SU-DHL-6 (cell line): Measurements from ENCODE around the gene ABCD1.
"Not testable (repeated sequence)": the region's sequence is repeated elsewhere in the genome, so short reads cannot be mapped to it uniquely, and the experiment has no call there.

Source experiments
- H2AFZ ChIP-seq: fragments of 200-600 bp; sonication (generic); 2 replicates; pipeline ENCODE4 v1.6.1; 2014; ENCODE audit warnings: low read depth, mild to moderate bottlenecking, moderate library complexity, mixed read lengths, antibody characterized with exemption, low read length; ENCODE audit not compliant: severe bottlenecking
- H3F3A ChIP-seq: fragments of 200-600 bp; shearing (Covaris generic); 2 replicates; pipeline ENCODE4 v1.6.0; 2016; ENCODE audit warnings: antibody characterized with exemption, mild to moderate bottlenecking; ENCODE audit not compliant: insufficient read depth
- H3K27ac ChIP-seq: fragments of 200-600 bp; sonication (generic); 2 replicates; pipeline ENCODE4 v1.5.1; 2016; ENCODE audit warnings: low read depth, mild to moderate bottlenecking, low read length, moderate library complexity, mixed read lengths
- H3K27me3 ChIP-seq: fragments of 200-600 bp; sonication (generic), shearing (Covaris generic); 2 replicates; pipeline ENCODE4 v1.6.0; 2014; ENCODE audit warnings: mild to moderate bottlenecking, low read length
- H3K36me3 ChIP-seq: fragments of 200-600 bp; sonication (generic); 2 replicates; pipeline ENCODE4 v1.6.1; 2014; ENCODE audit warnings: mild to moderate bottlenecking, low read length, mixed read lengths
- H3K4me2 ChIP-seq: fragments of 300-600, 200-600 bp; shearing (Covaris generic), sonication (generic); 2 replicates; pipeline ENCODE4 v1.6.0; 2014; ENCODE audit warnings: low read length, low read depth, mild to moderate bottlenecking; ENCODE audit not compliant: poor library complexity, severe bottlenecking
- H3K4me3 ChIP-seq: fragments of 200-600 bp; sonication (generic); 2 replicates; pipeline ENCODE4 v1.5.1; 2014; ENCODE audit warnings: antibody characterized with exemption, low read length, mild to moderate bottlenecking, mixed read lengths; ENCODE audit not compliant: insufficient read depth, poor library complexity, severe bottlenecking
- H3K79me2 ChIP-seq: fragments of 200-600 bp; sonication (generic); 2 replicates; pipeline ENCODE4 v1.6.1; 2014; ENCODE audit warnings: mild to moderate bottlenecking, low read length, moderate library complexity; ENCODE audit not compliant: insufficient read depth
- H3K9ac ChIP-seq: fragments of 200-600 bp; sonication (generic); 2 replicates; pipeline ENCODE4 v1.7.0; 2014; ENCODE audit warnings: mild to moderate bottlenecking, low read length
- H3K9me2 ChIP-seq: fragments of 200-600 bp; sonication (generic); replicated peaks from 2 replicates; pipeline ENCODE4 v1.6.1; 2014; ENCODE audit warnings: low read length; ENCODE audit not compliant: insufficient read depth
- H3K9me3 ChIP-seq: fragments of 200-600 bp; sonication (generic); 2 replicates; pipeline ENCODE4 v1.6.1; 2014; ENCODE audit warnings: low read length, mixed read lengths; ENCODE audit not compliant: insufficient read depth
- H4K20me1 ChIP-seq: fragments of 200-600 bp; sonication (generic); 2 replicates; pipeline ENCODE4 v1.6.1; 2014; ENCODE audit warnings: low read depth, mild to moderate bottlenecking, antibody characterized with exemption, low read length, moderate library complexity, mixed read lengths
- CTCF ChIP-seq: fragments of 200-600 bp; sonication (generic); IDR thresholded peaks from one replicate; pipeline ENCODE4 v1.5.1; 2017; ENCODE audit warnings: antibody characterized with exemption, mild to moderate bottlenecking, low read length, moderate library complexity; ENCODE audit not compliant: insufficient read depth, poor library complexity, severe bottlenecking
- EZH2phosphoT487 ChIP-seq: fragments of 200-600 bp; sonication (generic), shearing (Covaris generic); conservative IDR thresholded peaks from 2 replicates; pipeline ENCODE4 v1.6.1; 2018; ENCODE audit warnings: mild to moderate bottlenecking, antibody characterized with exemption, low read length, moderate library complexity, mixed read lengths

ABCD1 gene

GRCh38 chrX:153689654-153690465 is 34.8 kb upstream of the ABCD1 start:
- H3K9me3 ChIP-seq = no peaks in the 10 kb centered on the region
- TF ChIP-seq EZH2phosphoT487 (no peak), CTCF (no peak)
- H4K20me1 ChIP-seq = no peaks in the 10 kb centered on the region
- H3K4me2 ChIP-seq = no peak overlapping the region
- H3K9ac ChIP-seq = no peak overlapping the region
- H3F3A ChIP-seq = no peaks in the 10 kb centered on the region
- H3K27me3 ChIP-seq = no peaks in the 10 kb centered on the region
- H3K36me3 ChIP-seq = no peaks in the 10 kb centered on the region
- no peak overlapping the region for H2AFZ ChIP-seq
- no peaks in the 10 kb centered on the region for H3K9me2 ChIP-seq
- H3K79me2 ChIP-seq = no peaks in the 10 kb centered on the region
- H3K27ac ChIP-seq = no peak overlapping the region
- H3K4me3 ChIP-seq = no peak overlapping the region

- H2AFZ ChIP-seq = no peak overlapping the region
- H3K79me2 ChIP-seq = no peaks in the 10 kb centered on the region
- H3F3A ChIP-seq = no peaks in the 10 kb centered on the region
- H3K9me3 ChIP-seq = no peaks in the 10 kb centered on the region
- H3K4me2 ChIP-seq = no peak overlapping the region
- H3K9me2 ChIP-seq = no peaks in the 10 kb centered on the region
- TF ChIP-seq EZH2phosphoT487 (no peak), CTCF (no peak)
- H3K27ac ChIP-seq = no peak overlapping the region
- H3K4me3 ChIP-seq = no peak overlapping the region
- no peaks in the 10 kb centered on the region for H3K27me3 ChIP-seq
- H3K9ac ChIP-seq = no peak overlapping the region
- no peaks in the 10 kb centered on the region for H3K36me3 ChIP-seq
- H4K20me1 ChIP-seq = no peaks in the 10 kb centered on the region
Measured at GRCh38 chrX:153690466-153690865, 34.2 kb upstream of the ABCD1 start.

- not testable (repeated sequence) for H3K9ac ChIP-seq, H4K20me1 ChIP-seq, H3F3A ChIP-seq, H3K9me2 ChIP-seq, H3K4me2 ChIP-seq, H3K27ac ChIP-seq, H3K9me3 ChIP-seq, H3K4me3 ChIP-seq, H3K36me3 ChIP-seq, H3K27me3 ChIP-seq, H3K79me2 ChIP-seq, H2AFZ ChIP-seq
Measured at GRCh38 chrX:153691032-153691827, 33.4 kb upstream of the ABCD1 start.

- Histone ChIP-seq H3K27ac (no peak overlapping the region), H4K20me1 (no peaks in the 10 kb centered on the region), H3K4me2 (no peak overlapping the region), H3K9me3 (no peaks in the 10 kb centered on the region), H3K9me2 (no peaks in the 10 kb centered on the region), H3F3A (no peaks in the 10 kb centered on the region), H2AFZ (no peak overlapping the region), H3K27me3 (no peaks in the 10 kb centered on the region), H3K9ac (no peak overlapping the region), H3K36me3 (no peaks in the 10 kb centered on the region), H3K4me3 (no peak overlapping the region), H3K79me2 (no peaks in the 10 kb centered on the region)
- no peak for TF ChIP-seq CTCF
- TF ChIP-seq EZH2phosphoT487 = no peak
Measured at GRCh38 chrX:153692003-153692402, 32.7 kb upstream of the ABCD1 start.
